Tibial nerve (tissue), 4 donors: Measurements from ENCODE around the gene CHRNA4.

ENCODE experiments used
- CTCF ChIP-seq, 5 experiments: fragments of 200-600 bp in 3 of 5; fragments of 450-650 bp in 2 of 5; sonication (generic) in 3 of 5; IDR thresholded peaks; one replicate each; pipeline ENCODE4 v1.5.1; 2016 to 2019; ENCODE audit warnings: antibody characterized with exemption in 5 of 5, mild to moderate bottlenecking in 3 of 5, moderate library complexity in 2 of 5
- EP300 ChIP-seq, 2 donors: sonication (generic); formaldehyde crosslinking; IDR thresholded peaks; one replicate each; pipeline ENCODE4 v1.6.1; 2017; ENCODE audit warnings: antibody characterized with exemption in 2 of 2, mild to moderate bottlenecking in 1 of 2
- POLR2A ChIP-seq, 2 donors: fragments of 450-650 bp; IDR thresholded peaks; one replicate each; pipeline ENCODE4 v1.6.1; 2017; ENCODE audit warnings: antibody characterized with exemption in 2 of 2, mild to moderate bottlenecking in 2 of 2, moderate library complexity in 2 of 2

- no peak for TF ChIP-seq CTCF (IDR thresholded peaks at IDR 0.05)
- TF ChIP-seq EP300 (IDR thresholded peaks at IDR 0.05) = no peak
- no peak for TF ChIP-seq POLR2A (IDR thresholded peaks at IDR 0.05)
Observed at GRCh38 chr20:63330084-63330760, 30.9 kb downstream of the CHRNA4 start.
